Measurements from ENCODE around the gene ERC2.
"Not testable (repeated sequence)": the region's sequence is repeated elsewhere in the genome, so short reads cannot be mapped to it uniquely, and the experiment has no call there.

The ERC2 gene

DNA sequence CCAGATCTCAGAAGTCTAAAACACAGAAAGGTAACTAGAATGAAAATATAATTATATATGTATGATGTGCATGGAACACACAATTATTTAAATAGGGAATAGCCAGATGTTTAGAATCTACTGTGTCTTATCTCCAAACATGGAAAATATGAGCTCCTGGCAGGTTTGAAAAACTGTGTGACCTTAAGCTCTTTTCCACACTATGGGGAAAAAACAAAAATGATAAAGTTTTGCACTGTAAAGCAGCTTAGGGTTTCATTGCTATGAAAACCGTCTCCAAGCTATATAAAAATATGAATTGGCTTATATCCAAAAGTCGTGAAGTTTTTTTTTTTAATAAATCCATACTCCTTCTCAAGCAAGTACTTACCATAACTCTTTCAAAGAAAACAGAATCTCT, 159.8 kb downstream of the ERC2 start:
- DNase-seq: no peak

DNA sequence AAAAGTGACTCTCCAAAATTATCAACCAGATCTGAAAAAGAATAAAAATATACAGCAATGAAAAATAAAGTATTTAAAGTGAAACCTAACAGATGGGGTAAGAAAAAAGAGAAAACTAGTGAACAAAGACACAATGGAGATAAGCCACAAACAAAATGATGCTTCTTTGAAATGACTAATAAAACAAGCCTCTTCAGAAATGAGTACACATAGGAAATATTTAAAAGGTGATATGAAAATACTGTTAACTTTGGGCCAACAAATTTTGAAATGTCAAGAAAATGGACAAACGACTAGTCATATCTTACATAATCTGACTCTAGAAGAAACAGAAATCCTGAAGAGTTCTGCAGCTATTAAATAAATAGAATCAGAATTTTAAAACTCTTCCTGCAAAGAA, 164.2 kb downstream of the ERC2 start:
- DNase-seq: no peak

DNA sequence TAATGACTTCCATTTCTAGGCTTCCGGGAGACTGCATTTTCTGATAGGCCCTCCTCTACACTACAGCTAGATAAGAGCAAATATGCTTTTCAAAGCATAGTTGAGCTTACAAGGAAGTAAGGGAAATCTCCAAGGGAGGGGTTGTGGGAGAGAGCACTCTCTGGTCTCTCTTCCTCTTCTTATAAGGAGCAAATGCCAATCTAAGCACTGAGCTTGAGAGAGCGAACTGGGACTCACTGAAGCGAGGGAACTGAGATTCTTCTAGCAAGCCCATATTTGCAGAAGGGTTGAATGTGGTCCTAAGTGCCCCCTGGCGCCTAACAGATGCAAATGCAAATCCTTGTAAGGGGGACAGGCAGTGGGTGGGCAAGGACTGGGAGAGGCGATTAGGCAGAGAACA, 164.8 kb downstream of the ERC2 start:
- DNase-seq: peak; percentile 62 to 79 (median 76)

DNA sequence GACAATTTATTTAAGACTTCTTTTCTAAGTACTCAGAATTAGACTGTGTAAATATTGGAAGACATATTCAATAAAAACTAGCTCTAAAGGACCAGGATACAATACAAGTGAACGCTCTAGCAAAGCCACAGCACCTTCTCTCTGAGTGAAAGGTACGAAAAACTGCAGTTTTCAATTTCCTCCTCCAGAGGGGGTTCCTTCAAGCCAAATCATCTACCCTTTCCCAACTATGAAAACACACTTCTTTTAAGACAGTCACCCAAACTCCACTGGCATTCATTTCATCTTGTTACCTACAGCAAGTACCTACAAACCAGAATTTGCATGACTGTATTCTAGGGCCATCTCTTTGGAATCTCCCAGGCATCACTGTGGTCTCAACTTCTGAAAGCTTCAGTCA, 165.8 kb downstream of the ERC2 start:
- DNase-seq: no peak

DNA sequence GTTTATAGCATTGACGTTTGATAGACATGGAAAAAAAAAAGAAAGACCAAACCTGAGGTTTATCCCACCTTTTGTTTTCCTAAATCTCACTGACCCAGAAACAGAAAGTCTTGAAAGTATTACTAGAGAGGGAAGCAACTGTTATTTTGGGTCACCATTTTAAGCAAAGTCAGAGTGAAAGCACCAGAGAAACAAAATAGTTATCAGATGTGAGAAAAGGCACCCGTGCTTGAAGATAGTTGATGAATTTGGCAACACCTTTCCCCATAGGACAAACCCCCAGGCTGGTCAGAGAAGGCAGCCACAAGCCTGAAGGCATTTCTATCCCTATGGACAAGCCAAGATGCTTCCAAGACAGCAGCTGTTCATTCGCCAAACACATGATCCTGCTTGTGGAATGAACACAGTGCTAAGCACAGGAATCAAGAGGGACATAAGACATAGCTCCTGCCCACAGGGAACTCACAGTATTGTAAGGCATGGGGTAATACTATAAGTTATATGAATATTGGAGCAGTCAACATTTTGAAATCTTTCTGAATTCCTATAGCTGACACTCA, 170.9 kb downstream of the ERC2 start:
- no peak for DNase-seq

GRCh38 chr3:56296361-56296760, 171.9 kb downstream of the ERC2 start:
- no peak for DNase-seq

DNA sequence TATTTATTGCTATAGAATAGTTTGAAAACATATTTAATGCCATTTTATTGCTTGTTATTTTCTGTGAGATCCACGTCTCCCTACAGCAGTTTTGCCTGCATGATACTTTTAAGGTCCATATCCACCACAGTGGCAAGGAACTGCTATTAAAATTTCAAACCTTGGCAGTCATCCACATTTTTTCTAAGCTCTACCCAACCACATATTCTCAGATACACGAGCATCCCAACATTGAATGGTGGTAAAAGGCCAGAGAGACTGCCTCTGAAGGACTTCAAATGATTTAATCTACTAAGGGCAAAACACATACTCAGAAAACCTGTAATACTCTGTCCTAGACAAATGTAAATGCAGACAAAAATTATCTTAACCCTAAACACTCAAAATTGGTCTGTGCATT, 173.1 kb downstream of the ERC2 start:
- no peak for DNase-seq

- no peak for DNase-seq
Measured at GRCh38 chr3:56294286-56294685, 174.0 kb downstream of the ERC2 start.

- DNase-seq: no peak
Measured at GRCh38 chr3:56291953-56292352, 176.3 kb downstream of the ERC2 start.

DNA sequence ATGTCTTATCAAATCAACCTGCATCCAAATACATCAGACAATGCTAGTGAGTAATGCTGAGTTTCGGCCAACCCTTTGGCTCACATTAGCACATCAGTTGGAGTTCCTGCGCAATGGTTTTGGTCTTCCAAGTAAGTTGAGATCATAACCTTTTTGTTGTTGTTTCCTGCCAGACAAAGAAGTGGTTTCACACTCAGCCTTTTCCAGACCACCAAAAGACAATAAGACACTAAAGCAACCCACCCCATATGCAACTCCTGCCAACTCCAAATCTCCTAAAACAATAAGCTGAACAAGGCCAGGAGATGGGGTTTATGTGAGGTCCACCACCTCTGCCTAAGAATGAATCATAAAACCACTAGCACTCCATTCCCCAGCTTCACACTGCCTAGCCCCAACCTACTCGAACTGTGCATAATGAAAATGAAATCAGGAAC, 177.0 kb downstream of the ERC2 start:
- no peak for DNase-seq

DNA sequence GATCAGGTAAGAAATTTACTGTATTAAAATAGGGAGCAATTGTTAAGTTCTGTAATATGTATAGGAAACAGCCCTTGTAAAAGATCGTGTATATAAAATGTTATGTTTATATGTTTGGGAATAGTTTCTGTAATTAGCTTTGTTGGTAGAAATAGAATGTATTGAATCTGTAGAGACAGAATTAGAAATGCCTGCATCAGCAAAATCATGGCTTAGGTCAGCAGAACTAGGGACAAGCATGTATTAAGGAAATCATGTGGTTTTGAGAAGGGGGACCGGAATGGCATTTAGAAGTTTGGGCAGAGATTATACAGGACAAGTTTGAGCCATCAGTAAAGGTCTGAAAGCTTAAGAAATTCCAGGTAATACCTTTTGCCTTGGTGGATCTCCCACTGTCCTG, 177.9 kb downstream of the ERC2 start:
- DNase-seq: no peak

DNA sequence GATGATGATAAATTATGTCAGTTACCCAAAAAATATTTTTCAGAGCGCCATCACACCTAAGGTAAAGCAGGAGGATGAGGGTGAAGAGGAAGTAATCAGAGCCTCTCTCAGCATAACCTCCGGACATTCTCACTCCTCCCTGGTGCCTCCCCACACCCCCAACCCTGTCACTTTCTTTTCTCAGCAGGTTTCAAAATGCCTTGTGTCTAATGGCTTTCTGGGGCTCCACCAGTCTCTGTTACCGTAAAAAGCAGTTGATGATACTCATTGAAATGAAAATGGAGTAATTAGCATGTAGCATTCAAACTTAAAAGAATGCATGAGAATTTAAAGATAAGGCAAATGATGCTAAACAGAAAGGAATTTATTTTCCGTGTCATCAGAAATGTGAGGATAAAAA, 180.0 kb downstream of the ERC2 start:
- no peak for DNase-seq

GRCh38 chr3:56282341-56282740, 185.9 kb downstream of the ERC2 start:
- peak in 1 of 4 experiments; percentile 1 for DNase-seq

DNA sequence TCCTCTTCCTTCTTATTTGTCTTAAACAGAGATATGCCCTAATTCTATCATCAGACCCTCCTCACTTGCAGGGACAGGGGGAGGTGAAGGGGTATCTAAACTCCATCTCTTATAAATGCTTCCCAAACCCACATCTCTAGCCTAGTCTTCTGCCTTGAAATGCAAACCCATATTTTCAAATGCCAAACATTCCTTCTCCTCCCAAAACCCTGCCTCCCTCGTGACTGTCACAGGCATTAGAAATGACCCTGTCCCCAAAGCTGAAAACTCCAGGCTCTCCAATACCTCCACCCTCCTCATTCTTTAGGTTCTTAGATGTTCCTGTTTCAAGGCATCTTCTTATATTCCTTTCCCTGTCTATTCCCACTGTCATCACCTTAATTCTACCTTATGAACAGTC, 191.0 kb downstream of the ERC2 start:
- DNase-seq: no peak

GRCh38 chr3:56275120-56275519, 193.1 kb downstream of the ERC2 start:
- DNase-seq: no peak

DNA sequence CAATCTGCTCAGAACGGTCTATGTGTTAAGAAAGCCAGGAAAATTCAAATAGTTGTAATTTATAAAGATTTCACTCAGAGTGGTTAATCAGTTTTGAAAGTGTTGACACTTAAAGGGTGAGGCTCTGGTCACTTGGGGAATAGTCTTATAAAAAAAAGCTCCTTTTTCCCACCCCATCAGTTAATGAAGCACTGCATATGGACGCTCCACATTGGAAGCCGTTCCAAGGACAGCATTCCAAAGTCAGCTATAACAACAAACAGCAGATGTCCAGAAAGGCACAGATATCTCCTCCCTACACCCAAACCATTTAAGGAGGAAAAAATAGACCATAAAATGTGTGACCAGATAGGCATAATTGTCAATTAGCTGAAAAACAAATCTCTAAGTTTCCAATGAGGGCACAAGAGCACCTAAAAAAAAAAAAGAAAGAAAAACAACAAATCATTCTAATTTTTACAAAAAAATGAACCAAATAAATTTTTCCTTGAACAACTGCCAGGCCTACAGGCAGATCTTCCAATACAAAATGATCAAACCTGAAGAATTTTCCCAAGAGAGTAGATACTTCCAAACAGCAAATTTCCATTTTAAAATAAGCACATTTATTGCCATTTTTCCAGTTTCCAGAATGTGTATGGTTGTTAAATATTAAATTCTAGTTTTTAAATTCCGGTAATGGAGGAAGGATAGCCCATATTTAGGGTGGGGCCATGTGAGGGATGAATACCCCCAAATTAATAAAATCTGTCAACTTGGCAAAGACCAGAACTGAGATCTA, 198.3 kb downstream of the ERC2 start:
- DNase-seq: no peak

GRCh38 chr3:56268616-56269383, 199.5 kb downstream of the ERC2 start:
- no peak for DNase-seq

DNA sequence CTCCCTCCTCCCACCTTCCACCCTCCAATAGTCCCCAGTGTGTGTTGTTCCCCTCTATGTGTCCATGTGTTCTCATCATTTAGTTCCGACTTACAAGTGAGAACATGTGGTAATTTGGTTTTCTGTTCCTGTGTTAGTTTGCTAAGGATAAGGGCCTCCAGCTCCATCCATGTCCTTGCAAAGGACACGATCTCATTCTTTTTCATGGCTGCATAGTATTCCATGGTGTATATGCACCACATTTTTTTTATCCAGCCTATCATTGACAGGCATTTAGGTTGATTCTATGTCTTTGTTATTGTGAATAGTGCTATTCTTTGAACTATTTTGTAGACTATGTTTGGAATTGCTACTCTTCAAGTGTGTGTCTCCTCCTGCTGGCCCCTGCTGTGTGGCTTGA, 206.4 kb downstream of the ERC2 start:
- DNase-seq: not testable (repeated sequence)

GRCh38 chr3:56260262-56260661, 208.0 kb downstream of the ERC2 start:
- no peak for DNase-seq

DNA sequence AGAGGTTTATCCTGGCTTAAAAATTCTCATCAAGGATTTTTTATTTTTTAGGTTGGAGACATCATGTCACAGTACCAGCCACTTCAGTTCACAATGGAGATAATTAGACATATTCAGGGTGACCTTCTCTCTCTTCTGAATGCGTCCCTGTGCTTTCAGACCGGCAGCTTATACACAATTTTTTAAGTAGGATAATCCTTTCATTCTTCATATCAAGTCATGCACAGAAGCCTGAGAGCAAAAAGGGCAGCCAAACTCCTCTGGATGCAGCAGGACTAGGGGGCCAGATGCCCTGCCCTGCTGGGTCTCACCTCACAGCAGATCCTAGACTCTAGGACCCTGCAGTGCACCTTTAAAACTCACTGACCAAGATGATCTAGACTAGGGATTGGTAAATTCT, 210.4 kb downstream of the ERC2 start:
- DNase-seq: no peak

DNA sequence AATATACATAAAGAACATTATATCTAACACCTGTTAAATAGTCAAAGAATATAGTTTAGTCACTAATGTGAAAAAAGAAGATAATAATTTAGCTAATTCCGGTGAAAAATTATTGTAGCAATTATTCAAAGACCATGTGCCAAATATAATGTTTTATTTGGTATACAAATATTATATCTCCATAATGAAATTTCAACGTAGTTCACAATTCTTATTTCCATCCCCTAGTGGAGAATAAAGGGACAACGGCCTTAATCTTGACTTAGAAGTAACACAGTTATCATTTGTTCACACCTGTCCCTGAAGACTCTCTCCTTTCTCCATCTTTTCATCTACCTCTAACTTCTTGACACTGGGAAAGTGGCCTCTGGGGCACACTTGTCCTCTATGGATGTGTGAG, 213.4 kb downstream of the ERC2 start:
- DNase-seq: peak in 1 of 4 experiments; percentile 7

- no peak for DNase-seq
Measured at GRCh38 chr3:56253941-56254665, 214.2 kb downstream of the ERC2 start.

DNA sequence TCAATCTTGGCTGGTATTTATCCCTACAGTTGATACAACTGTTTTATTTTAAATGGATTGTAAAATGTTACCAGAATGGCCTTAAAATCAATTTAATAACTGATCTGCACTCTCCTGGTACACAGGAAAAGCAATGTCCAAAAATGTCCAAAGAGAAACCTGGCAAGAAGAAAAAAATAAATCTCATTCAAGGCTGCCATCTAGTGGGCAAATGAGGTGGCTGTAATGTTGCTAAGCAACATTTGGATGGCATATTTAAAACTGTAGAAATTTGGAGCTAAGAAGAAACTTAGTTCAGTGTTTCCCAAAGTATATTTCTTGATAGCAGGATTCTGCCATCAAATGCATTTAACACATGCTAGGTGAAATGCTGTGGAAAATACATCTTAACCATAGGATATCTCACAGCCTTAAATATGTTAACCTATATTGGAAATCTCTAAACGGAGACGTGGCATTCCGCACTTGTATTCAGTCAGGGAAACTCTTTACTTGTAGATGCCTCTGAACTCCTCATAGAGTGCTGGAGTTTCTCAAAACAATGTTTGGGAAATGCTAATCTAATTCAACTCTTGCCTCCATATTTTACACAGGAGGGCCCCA, 216.8 kb downstream of the ERC2 start:
- peak; percentile 58 to 70 (median 63) for DNase-seq

Measured in suppressor macrophage (primary cell).